ENCODE measurements around the gene MIEF2.
"Not testable (repeated sequence)": the region's sequence is repeated elsewhere in the genome, so short reads cannot be mapped to it uniquely, and the experiment has no call there.

MIEF2 gene

DNA sequence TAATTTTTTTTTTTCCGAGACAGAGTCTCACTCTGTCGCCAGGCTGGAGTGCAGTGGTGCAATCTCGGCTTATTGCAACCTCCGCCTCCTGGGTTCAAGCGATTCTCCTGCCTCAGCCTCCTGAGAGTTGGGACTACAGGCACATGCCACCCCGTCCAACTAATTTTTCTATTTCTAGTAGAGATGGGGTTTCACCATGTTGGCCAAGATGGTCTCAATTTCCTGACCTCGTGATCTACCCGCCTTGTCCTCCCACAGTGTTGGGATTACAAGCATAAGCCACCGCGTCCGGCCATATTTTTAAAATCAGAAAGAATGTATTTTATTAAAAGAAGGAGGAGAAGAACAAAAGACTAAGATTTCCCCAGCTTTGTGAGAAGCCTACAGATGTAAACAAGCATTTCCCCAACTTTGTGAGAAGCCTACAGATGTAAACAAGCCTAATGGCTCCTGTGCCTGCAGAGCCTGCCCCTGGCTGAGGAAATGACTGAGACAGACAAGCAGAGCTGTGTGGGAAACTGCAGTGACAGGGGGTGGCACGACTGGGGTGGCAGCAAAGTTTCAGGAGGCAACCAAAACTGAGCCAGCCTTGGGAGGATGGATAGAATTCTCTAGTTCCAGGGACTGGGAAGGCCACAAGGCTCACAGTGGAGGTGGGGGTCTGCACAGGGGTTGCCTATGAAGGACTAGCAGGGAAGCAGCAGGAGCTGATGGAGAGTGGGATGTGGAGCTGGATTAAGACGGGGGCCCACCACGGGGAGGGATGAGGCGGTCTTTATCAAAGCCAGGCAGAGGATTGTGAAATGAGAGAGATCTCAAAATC, 31.5 kb downstream of the MIEF2 start:
- DNase-seq (ENCODE audit: low spot score) = no peak

- DNase-seq (ENCODE audit: low spot score) = not testable (repeated sequence)
Measured at GRCh38 chr17:18298061-18298460, 37.6 kb downstream of the MIEF2 start.

DNA sequence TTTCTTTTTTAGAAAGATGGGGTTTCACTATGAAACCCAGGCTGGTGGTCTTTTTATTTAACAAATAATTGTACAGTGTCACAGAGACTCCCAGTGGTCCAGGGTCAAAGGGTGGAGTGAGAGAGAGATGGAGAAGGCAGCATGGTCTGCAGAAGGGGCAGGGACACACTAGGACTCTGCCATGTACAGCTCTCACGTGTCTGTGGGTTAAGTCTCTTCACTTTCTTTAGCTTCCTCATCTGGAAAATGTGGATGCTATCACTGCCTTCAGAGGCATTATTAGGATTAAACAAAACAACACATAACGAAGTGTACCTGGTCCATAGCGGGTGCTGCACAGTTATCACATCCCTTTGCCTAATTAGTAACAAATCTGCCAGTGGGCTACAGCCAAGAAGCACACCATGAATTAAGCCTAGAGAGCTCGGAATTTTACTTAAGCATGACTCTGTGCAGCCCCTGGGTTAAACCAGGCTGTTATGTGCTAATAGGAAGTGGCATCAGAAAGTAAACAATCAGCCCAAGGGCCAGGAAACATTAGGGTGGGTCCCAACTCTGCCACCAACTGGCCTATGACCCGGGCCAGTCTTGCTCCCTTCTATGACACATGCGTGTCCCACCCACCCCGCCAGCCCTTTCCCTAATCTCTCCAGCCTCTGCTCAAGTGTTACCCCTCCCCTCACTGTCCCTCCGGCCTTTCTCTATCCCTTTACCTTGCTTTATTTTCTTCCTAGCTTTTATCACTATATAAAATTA, 40.4 kb downstream of the MIEF2 start:
- DNase-seq (ENCODE audit: low spot score) = no peak

DNA sequence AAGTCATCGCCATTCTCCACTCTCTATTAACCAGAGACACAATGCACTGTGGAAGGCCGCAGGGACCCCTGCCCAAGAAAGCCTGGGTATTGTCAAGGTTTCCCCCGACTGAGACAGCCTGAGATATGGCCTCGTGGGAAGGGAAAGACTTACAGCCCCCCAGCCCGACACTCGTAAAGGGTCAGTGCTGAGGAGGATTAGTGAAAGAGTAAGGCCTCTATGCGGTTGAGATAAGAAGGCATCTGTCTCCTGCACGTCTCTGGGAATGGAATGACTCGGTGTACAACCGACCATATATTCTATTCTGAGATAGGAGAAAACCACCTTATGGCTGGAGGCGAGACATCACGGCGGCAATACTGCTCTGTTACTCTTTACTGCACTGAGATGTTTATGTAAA, 42.7 kb downstream of the MIEF2 start:
- not testable (repeated sequence) for DNase-seq (ENCODE audit: low spot score)

GRCh38 chr17:18309202-18309601, 48.7 kb downstream of the MIEF2 start:
- DNase-seq (ENCODE audit: low spot score) = no peak

- no peak for DNase-seq (ENCODE audit: low spot score)
Measured at GRCh38 chr17:18314059-18314730, 53.7 kb downstream of the MIEF2 start.

DNA sequence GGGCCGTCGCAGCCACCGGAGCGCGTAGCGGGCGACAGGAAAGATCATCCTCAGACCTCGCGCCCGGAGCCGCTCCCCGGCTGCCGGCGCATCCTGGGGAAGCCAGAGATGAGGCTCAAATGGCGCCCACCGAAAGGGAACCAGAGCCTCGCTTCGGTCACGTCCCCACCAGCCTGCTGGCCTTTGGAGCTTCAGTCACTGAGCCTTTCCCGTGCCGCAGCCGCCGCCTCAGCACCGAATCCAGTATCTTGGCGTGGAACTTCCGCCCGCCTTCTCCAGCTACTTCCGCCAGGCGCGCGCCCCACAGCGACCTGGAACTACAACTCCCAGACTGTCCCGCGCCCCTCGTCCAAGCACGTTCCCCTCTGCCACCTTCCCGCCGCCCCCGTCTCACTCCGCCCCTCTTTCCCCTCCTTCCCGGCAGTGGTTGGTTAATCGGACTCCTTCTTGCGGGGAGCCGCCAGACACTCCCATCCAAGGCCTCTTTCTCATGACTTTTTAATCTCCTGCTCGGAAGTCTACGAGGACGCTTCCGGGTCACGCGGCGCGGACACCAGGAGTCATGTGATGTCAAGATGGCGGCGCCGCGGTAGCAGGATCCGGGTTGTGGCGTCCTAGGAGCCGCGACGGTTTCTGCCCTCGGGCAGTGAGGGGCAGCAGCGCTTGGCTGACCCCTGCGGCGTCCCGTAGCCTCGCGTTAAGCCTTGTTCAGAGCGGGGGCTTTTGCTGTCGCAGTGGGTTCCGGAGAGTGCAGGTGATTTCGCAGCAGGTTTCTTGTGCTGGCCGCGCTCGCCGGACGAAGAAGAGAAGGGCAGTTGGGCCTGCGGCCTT, 54.5 kb downstream of the MIEF2 start, which contains the start of the genes SMCR8 and TOP3A:
SMCR8 (plus strand) TSS at position 563 of the 831 bp plus-strand sequence. CDS start 497 bp downstream, outside the sequence.
TOP3A (minus strand) TSS at position 264 of the 831 bp plus-strand sequence; CDS start at position 48, 216 bp downstream.
- DNase-seq (ENCODE audit: low spot score) = peak; percentile 98

- no peak for DNase-seq (ENCODE audit: low spot score)
Measured at GRCh38 chr17:18315562-18315922, 55.1 kb downstream of the MIEF2 start.

- no peak for DNase-seq (ENCODE audit: low spot score)
Measured at GRCh38 chr17:18315961-18316360, 55.5 kb downstream of the MIEF2 start.

All from activated CD4-positive, alpha-beta T cell treated with anti-CD3 and anti-CD28 coated beads, Interleukin-2, Interleukin-4, amounts not matched to agents 100 ng/mL and 50 ng/mL, durations not matched to agents 16 hours and 8 hours (primary cell).